Measurements from ENCODE around the gene DLG2.

The DLG2 gene

DNA sequence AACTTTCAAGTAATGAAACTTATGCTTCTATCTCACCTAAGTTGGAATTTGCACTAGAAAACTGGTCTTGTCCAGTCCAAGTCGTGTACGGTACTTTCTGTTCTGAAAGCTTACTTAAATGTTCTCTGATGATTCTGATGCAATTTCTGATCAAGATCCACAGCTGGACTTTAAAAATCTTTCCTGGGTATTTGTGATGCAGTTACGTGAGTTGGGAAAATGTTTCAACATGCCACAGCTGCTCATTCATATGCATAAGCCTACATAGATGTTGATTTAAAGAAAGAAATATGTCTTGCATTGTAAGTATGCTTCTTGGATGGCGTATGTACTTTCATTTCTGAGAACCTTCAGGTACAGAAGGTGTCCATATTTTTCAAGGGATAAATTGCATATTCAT, 1847.3 kb downstream of the DLG2 start:
- TF ChIP-seq, protein P1, sequence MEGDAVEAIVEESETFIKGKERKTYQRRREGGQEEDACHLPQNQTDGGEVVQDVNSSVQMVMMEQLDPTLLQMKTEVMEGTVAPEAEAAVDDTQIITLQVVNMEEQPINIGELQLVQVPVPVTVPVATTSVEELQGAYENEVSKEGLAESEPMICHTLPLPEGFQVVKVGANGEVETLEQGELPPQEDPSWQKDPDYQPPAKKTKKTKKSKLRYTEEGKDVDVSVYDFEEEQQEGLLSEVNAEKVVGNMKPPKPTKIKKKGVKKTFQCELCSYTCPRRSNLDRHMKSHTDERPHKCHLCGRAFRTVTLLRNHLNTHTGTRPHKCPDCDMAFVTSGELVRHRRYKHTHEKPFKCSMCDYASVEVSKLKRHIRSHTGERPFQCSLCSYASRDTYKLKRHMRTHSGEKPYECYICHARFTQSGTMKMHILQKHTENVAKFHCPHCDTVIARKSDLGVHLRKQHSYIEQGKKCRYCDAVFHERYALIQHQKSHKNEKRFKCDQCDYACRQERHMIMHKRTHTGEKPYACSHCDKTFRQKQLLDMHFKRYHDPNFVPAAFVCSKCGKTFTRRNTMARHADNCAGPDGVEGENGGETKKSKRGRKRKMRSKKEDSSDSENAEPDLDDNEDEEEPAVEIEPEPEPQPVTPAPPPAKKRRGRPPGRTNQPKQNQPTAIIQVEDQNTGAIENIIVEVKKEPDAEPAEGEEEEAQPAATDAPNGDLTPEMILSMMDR (IDR thresholded peaks at IDR 0.05; ENCODE audit: low read depth, low read length): no peak
- no peak overlapping the region for H3K4me3 ChIP-seq (replicated peaks in 1 of 2; ENCODE audit: low read depth in 2 of 2, low read length in 2 of 2)
- no peak for DNase-seq (ENCODE audit: low read depth in 2 of 2)

DNA sequence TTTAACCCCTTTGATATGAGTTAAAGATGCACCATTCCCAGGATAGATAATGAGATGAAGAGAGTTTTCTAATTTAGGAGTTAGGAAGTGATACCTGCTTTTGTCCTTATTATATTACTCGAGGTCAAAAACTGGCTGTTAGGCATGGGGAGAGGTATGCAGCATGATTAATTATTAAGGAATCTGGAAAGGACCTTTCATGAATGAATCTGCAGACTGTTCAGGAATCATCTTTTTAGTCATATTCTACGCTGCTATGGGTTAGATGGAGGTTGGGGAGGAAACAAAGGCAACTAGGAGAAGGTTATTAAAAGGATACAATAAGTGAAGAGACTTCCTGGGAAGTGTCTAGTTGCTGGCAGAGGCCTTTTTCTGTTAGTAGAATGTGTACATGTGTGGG, 1848.5 kb downstream of the DLG2 start:
- TF ChIP-seq, protein P1 (IDR thresholded peaks at IDR 0.05; ENCODE audit: low read depth, low read length): no peak
- H3K4me3 ChIP-seq (replicated peaks in 1 of 2; ENCODE audit: low read depth in 2 of 2, low read length in 2 of 2): no peak overlapping the region
- no peak for DNase-seq (ENCODE audit: low read depth in 2 of 2)

- TF ChIP-seq, protein P1 (IDR thresholded peaks at IDR 0.05; ENCODE audit: low read depth, low read length): no peak
- peak; percentile 2 to 24 for DNase-seq (ENCODE audit: low read depth in 2 of 2)
- H3K4me3 ChIP-seq (replicated peaks in 1 of 2; ENCODE audit: low read depth in 2 of 2, low read length in 2 of 2): no peak overlapping the region
Observed at GRCh38 chr11:83773950-83774880, 1852.9 kb downstream of the DLG2 start.

- no peak for DNase-seq (ENCODE audit: low read depth in 2 of 2)
- TF ChIP-seq, protein P1 (IDR thresholded peaks at IDR 0.05; ENCODE audit: low read depth, low read length): no peak
- H3K4me3 ChIP-seq (replicated peaks in 1 of 2; ENCODE audit: low read depth in 2 of 2, low read length in 2 of 2): no peak overlapping the region
Observed at GRCh38 chr11:83768489-83768888, 1858.7 kb downstream of the DLG2 start.

DNA sequence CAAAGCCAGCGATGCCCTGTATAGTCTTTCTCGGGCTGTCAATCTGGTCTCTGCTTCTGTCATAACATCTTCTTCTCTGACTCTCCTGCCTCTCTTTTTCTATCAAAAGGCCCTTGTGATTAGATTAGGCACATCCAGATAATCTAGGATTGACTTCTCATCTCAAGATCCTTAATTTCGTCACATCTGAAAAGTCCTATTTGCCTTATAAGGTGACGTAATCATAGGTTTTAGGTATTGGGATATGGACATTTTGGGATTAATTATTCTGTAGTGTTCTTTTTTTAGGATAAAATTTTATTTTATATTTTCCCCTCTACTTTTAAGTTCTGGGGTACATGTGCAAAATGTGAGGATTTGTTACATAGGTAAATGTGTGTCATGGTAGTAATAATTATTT, 1860.2 kb downstream of the DLG2 start:
- DNase-seq (ENCODE audit: low read depth in 2 of 2): no peak
- TF ChIP-seq, protein P1 (IDR thresholded peaks at IDR 0.05; ENCODE audit: low read depth, low read length): no peak
- no peak overlapping the region for H3K4me3 ChIP-seq (replicated peaks in 1 of 2; ENCODE audit: low read depth in 2 of 2, low read length in 2 of 2)

GRCh38 chr11:83764643-83765042, 1862.5 kb downstream of the DLG2 start:
- TF ChIP-seq, protein P1 (IDR thresholded peaks at IDR 0.05; ENCODE audit: low read depth, low read length): no peak
- DNase-seq (ENCODE audit: low read depth in 2 of 2): no peak
- no peak overlapping the region for H3K4me3 ChIP-seq (replicated peaks in 1 of 2; ENCODE audit: low read depth in 2 of 2, low read length in 2 of 2)
